Activated T-cell treated with anti-CD3 and anti-CD28 coated beads for 48 hours (primary cell): ENCODE measurements around the gene TMEM43.

Experiments
- DNase-seq: peaks from one replicate; pipeline ENCODE4 v3.0.0-alpha.2; 2020; ENCODE audit warnings: low read depth

TMEM43 gene

DNA sequence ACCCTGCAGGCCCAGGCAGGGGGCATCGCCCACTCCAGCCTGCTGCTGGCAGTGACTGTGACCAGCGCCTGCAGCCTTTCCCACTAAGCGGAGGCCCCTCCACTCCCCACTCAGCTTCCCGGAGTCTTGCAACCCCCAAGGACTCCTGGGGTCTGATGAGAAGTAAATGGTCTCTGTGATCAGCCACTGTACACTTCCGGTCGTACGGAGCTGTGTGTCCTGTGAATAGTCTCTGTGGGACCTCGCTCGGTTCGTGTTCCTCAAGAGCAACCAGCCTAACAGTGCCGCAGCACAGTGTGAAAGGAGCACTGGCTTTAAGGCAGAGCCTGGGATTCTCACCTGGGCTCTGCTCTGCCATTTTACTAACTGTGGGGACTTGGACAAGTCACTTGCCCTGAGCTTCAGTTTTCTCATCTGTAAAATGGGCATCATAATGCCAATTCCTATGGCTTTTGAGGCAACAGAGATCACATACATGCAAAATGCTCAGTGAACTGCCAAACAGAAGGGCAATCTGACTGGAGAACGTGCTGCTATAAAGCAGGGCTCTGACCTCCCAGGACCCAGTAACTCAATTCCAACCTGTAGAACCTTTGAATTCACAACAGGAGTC lies 26.7 kb downstream of the TMEM43 start:
- DNase-seq: no peak

DNA sequence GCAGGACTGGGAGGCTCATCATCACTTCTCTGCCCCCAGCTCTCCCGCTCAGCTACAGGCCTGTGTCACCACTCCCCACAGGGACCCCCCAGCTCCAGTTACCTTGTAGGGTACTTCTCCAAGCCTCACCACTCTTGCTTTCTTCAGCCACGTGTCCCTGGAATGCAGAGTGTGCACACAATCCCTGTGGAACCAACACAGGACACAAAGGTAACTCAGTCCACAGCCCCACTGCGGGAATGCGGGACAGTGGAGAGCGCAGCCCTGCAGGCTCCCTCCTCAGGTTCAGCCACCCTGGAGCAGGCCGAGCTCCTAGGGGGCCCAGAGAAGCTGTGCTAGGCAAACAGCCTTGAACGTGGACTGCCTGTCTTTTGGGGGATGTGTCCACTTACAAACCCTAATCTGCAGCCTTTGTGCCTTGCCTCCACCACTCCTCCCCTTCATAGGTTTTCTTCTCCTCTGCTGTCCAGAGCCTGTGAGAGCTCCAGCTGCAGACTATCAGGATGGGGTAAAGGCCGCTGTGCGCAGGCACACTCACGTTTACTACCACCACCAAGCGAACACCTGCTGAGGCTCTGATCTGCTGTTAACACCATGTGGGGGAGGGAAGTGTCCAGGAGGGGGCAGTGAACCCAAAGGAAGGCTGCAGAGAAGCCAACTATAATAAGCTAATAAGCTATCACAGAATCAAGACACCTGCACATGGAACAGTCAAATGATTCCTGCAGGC lies 27.5 kb downstream of the TMEM43 start:
- DNase-seq: no peak

DNA sequence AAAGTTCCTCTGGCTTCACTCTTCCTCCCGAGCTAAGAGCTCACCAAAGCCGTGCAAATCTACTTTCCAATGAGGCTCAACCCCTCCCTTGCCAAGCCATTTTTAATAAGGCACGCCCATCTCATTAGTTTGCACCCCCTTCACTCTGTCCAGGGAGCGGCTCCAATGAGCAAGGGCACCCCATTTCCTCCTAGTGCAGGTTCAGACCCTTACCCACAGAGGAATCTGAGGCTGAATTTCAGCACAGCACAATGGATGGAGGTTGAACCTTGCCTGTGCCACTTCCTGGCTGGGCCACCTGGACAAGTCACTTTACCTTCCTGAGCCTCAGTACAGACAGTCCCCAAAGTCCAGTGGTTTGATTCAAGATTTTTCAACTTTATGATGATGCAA lies 28.1 kb downstream of the TMEM43 start:
- DNase-seq: no peak

DNA sequence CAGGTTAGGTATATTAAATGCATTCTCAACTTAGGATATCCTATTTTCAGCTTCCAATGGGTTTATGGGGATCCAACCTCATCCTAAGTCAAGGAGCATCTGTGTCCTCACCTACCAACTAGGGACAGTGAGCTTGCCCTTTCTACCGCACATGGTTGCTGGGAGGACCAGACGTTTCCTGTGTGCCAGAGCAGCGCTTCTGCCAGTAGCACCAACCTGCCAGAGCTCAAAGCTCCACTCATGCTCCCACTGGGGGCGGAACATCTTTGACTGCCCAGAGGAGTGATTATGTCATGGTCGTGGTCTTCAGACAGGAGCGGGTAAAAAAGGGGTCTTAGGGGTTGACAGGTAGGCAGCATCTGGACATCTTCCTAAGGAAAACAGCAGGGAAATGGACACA lies 28.8 kb downstream of the TMEM43 start:
- DNase-seq: no peak

DNA sequence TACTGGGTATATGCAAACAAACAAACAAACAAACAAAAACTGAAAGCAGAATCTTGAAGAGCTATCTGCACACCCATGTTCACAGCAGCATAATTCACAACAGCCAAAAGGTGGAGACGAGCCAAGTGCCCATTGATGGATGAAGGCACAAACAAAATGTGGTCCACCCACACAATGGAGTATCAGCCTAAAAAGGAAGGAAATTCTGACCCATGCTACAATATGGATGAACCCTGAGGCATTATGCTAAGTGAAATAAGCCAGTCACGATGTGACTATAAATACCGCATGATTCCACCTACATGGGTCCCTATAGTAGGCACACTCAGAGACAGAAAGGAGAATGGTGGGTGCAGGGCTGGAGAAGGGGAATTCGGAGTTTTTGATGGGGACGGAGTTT lies 29.4 kb downstream of the TMEM43 start:
- DNase-seq: no peak

DNA sequence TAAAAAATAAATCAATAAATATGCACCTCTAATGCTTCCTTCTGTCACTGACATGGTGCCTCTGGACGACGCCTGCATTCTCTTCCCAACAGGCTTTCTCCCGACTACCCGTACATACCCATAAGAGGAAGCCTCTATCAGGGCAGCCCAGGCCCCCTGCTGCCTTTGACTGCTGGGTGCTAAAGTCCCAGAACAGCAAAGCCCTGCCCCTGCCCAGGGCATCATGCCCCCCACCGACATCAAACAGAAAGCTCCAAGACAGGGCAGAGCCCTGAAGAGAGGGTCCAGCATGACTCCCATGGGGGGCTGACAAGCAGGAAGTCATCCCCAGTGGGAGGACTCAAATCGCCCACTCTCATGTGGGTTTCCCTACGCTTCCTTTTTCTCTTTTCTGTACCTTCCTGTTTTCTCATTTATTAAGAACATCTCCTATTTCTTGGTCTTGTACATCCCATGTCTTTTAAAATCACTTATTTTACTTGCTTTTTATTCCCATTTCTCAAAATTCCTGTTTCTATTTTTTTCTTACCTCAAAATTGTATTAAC lies 30.1 kb downstream of the TMEM43 start:
- DNase-seq: no peak

DNA sequence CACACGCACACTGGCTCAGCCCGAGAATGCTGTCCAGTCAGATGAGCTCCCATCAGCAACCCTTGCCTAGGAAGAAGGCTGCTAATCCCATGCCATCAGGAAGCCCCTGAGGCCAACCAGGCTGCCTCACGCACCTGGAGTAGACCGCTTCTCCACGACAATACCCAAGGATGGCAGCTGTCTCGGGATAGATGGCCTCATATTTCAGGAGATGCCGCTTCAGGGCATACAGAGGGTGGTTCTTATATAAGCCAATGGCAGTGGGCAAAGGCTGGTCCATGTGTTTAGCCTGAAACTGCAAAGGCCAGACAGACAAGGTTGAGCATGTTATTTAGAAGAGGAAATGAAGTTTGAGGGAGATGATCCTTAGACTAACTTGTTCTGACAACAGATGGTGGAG lies 31.3 kb downstream of the TMEM43 start:
- no peak for DNase-seq

DNA sequence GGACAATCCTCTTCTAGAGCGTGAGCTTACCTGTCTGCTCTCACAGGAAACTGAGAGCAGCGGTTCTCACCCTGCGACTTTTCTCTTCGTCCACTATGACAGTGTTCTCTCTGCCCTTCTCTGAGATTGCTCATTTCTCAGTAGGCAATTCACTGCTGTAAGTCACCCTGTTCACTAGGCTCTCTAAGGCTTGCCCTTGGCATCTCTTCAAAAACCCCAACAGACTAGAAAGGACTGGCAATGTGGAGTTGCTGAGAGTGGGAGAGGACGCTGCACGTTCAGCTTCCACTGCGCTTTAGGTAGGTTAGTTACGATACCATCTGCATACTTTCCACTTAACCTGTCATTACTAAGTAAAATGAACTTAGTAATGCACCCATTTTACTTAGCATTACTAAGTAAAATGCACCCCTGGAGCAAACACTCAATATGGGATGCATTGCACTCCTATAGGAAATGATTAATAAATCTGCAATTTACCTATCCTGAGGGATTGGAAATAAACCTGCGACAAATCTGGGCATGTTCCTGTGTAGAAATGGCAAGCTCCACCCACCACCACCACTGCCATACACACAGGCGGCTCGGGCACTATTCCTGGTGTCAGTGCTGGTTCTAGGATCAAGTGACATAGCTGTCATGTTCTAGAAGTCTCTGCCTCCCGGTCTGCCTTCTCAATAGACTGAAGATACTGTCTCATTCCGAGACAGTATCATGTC lies 32.1 kb downstream of the TMEM43 start:
- DNase-seq: no peak

DNA sequence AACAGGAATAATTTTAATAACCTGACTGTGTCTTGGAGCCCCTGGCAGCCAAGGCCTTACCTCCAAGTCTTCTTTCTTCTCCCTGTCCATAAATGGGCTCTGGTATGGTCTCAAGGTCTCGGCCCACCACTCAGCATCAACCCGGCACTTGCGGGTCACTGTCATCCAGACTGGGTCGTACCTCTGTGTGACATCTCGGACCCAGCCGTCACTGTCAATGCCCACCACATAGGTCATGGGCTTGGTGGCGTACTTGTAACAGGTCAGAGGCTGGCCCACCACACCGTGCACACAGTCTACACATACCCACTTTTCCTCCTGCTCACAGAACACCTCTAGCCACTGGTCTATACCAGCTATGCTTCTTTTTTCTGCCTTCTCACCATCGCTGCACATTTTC lies 33.1 kb downstream of the TMEM43 start:
- DNase-seq: no peak

DNA sequence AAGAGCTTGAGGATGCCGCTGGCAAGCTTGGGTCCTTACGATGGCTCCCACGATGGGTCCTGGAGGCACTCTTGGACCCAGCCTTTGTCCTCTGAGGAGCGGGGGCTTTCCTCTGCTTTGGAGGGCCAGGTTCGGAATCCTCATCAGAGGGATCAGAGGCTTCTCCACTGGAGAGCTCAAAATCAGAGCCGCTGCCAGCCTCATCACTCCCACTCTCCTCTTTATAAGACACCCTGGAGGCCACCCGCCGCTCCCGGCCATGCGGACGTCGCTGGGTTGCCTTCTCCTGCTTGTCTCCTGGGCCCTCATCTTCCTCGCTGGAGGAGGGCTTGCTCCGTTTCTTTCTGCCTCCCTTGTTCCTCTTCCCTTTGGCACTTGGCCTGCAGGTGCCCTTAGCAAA lies 33.5 kb downstream of the TMEM43 start:
- no peak for DNase-seq

DNA sequence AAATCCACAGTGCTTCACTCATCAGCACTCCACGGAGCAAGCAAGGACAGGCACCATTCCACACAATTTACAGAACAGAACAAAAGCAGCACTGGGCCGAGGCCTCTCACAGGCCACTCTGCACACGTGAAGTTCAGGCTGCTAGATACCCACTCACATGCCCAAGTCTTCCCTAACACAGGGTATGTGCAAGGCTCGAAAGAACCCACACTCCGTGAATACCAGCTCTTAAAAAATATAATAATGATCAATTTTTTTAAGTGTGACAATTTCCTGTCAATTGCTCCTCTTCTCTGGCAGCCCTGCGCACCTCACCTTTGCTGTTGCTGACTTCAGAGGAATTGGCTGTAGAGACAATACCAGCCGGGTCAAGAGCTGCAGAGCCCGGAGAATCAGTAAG lies 34.6 kb downstream of the TMEM43 start:
- no peak for DNase-seq

DNA sequence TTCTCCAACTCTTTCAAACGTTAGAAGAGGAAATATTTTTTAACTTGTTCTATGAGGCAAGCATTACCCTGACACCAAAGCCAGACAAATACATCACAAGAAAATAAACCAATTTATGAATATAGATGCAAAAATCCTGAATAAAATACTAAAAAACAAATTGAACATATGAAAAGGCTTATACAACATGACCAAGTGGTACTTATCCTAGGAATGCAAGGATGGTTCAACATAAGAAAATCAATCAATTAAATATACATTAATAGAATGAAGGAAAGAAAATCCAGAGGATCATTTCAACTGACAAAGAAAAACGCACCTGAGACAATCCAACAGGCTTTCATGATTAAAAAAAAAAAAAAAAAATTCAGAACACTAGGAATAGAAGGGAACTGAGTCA lies 36.4 kb downstream of the TMEM43 start:
- no peak for DNase-seq

DNA sequence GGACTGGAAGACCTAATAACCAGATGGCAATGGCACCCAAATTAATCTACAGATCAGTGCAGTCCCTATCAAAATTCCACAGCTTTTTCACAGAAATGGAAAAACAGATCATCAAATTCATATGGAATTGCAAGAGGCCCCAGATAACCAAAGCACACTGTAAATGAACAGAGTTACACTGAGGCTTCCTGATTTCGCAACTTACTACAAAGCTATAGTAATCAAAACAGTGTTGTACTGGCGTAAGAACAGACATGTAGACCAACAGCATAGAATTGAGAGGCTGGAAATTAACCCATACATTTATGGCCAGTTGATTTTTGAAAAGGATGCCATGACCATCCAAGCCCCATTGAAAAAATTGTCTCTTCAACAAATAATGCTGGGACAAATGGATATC lies 37.3 kb downstream of the TMEM43 start:
- DNase-seq: no peak

DNA sequence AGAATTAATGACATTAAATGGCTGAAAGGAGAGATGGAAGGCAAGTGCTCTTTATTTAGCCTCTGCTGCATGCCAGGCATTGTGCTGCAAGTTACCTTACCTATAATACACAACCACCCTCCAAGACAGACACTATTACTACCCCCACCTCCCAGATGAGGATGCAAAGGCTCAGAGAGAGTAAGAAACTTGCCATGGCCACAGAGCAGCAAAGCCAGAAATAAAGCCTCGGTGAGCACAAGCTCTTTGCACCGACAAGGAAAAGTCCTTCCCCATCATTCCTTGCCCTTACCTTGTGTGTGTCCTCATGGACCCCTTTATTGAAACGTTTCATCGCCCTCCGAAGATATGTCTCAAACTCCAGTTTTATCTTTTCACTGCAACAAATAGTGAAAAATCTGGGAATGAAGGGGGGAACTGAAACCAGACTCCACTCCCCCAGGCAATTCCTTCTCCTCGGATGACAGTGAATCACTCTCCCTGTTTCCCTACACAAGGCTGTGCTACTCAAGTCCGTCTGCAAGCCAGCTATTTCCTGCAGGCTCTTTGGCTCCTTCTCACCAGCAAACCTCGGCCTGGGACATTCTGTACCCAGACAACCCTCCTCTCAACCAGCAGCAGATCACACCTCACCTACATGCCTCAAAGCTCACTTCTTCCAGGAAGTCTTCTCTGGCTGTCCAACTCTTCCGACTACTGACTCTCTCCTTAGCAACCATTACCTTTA lies 42.2 kb downstream of the TMEM43 start:
- no peak for DNase-seq

DNA sequence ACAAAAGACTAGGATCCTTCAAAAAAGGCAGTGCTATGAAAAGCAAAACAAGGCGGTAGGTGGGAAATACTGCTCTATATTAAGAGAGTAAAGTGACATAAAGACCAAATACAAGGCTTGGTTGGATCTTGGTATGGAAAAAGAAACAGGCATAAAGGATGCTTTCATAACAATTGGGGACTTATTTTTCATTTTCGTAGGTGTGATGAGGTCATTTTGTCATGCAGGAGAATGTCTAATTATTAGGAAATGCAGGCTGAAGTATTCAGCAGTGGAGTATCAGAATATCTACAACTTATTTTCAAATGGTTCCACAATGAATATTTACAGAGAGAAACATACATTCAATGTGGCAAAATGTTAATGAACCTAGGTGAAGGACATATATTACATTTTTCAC lies 44.6 kb downstream of the TMEM43 start:
- no peak for DNase-seq

DNA sequence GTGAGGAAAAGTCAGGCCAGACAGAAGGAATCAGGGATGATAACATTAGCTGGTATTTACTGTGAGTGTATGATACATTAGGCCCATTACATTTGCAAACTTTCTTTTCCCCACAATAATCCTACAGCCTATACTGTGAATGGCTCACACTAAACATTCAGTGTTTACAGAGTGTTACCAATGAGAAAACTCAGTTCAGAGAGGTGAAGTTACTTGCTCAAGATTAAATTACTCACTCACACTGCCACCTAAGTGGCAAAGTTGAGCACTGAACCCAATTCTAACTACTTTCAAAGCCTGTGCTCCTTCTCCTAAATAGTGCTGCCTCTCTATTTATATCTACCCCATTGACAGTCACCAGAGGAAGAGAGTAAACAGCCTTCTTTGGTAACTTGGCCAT lies 45.0 kb downstream of the TMEM43 start:
- no peak for DNase-seq

DNA sequence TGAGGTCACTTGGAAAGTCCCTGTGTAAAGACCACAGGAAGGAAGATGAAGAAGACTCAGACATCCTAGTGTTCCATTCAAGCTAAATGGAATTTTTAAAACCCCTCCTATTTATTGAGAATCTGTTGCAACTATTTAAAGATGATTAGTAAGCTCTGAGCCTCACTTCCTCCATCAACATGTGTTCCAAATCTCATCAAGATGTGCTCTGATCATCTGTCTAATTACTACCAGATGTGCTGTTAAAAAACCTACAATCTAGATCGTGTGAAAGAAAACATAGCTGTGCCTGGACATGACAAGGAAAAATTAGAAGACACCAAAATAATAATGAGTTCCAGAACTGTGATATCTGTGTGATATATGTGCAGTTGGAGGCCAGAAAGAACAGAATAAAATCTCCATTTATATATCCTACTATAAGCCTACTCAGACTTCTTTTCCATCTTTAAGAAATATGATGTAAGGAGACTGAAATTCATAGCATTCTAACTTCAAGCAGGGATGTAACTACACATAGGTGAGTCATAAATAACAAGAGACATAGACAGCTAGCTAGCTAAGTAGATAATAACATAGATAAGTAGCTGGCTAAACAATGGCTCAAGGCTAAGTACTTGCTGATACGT lies 45.8 kb downstream of the TMEM43 start:
- no peak for DNase-seq

DNA sequence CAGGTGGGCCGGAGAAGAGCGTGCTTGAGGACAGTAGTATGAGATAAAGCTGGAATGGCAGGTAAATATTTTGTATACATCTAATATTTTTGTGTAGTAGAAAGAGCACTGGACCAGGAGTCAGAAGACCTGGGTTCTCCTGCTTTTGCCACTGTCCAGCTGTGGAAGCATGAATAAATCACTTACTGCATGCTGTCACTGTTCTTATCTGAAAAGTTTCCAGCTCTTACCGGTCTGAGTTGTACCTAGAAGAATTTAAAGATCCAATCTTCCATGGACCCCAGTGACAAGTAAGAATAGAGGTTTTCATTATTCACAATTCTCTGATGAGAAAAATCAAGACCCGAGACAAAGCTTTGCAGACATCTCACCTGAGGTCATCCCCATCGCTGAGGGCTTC lies 47.6 kb downstream of the TMEM43 start:
- no peak for DNase-seq

DNA sequence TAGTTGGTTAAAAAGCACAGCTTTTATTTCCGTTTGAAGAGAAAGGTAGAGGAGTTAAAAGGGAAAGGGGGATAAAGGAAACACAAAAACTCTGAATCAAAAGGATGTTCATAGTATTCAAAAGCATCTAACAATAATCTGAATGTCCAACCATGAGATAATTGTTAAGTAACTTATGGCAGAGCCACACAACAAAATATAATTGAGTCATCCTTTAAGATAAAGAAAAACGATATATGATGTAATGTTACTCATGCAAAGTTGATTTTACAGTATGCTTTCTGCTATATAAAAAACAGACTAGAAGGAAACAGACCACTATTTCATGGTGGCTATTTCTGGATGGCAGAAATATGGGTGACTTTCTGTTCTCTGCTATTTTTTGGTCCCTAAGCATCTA lies 49.6 kb downstream of the TMEM43 start:
- DNase-seq: no peak

DNA sequence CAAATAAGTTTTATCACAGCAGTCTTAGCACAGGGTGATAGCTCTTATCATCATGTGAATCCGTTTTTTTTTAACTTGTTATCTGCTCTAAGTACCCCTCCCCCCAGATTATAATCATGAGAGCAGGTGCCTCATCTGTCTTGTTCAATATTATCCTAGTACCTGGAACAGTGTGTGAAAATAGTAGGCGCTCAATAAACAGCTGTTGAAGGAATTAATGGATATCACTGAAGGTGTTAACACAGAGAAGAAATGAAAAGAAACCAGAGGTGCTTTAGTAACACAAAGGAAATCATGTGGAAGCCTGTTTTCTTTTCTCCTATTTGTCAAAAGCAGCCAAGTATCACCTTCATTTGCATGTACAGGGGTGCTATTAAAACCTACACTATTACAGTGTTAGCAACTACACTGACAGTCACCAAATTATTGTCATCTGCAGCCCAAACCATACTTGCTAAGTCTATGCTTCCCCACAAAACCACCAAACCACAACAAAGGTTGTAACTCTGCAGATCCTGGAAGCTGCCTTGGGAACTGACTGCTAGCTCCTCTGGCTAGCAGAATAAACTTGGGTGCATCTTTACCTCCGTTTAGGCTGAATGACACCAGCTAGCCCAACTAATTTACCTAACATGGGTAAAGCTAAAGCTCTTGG lies 50.7 kb downstream of the TMEM43 start:
- DNase-seq: no peak

DNA sequence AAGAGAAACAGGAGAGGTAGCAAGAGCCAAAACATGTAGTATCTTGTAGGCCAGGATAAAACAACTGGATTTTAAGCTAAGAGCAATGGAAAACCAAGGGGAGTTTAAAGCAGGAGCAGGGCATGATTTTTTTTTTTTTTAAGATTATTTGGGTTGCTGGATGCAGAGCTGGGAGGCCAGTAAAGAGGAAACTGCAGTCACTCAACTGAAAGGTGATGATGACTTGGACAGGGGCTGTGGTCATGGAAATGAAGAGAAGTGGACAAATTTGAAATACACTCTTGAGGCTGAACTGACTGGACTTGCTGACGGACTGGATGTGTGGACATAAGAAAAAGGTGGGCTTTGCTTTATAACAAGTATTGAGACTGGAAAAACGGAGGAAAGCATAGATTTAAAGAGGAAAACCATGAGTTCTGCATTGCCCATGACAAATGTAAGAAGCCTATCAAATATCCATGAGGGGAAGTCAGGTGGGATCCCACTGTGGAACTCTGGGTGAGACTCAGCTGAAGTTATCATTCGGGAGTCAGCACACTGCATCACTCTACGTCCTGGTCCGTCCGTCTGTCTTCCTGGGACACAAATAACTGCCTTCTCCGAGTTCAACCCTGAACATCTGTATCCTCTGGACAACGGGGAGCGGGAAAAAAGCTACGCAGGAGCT lies 52.9 kb downstream of the TMEM43 start:
- DNase-seq: no peak
